GM18508 (cell line): ENCODE data around the gene BIN1.
A peak's percentile ranks its signal among the peaks of the same experiment; 100 is the strongest.
"Not testable (repeated sequence)": the region's sequence is repeated elsewhere in the genome, so short reads cannot be mapped to it uniquely, and the experiment has no call there.

ENCODE experiments used
- ATAC-seq: cut with Tn5 transposase; IDR thresholded peaks from one replicate; pipeline ENCODE4 v1.9.1; 2021; ENCODE audit warnings: moderate number of reproducible peaks; ENCODE audit not compliant: insufficient read depth, unreplicated experiment

The BIN1 gene

GRCh38 chr2:127134833-127135830 is 28.2 kb upstream of the BIN1 start:
- ATAC-seq, result no peak

- ATAC-seq, result no peak
These were observed 27.3 kb upstream of the BIN1 start for GRCh38 chr2:127134235-127134634.

GRCh38 chr2:127133793-127134192 is 26.8 kb upstream of the BIN1 start:
- ATAC-seq, result no peak

- no peak for ATAC-seq
These were observed 23.5 kb upstream of the BIN1 start for GRCh38 chr2:127130421-127130820.

- no peak for ATAC-seq
These were observed 23.0 kb upstream of the BIN1 start for GRCh38 chr2:127129937-127130336.

- ATAC-seq, result peak; percentile 97
These were observed 21.5 kb upstream of the BIN1 start for GRCh38 chr2:127128445-127128904.

GRCh38 chr2:127125821-127126220 is 18.9 kb upstream of the BIN1 start:
- no peak for ATAC-seq

GRCh38 chr2:127124426-127124825 is 17.5 kb upstream of the BIN1 start:
- no peak for ATAC-seq

- ATAC-seq, result no peak
These were observed 15.5 kb upstream of the BIN1 start for GRCh38 chr2:127122361-127123027.

- no peak for ATAC-seq
These were observed 14.8 kb upstream of the BIN1 start for GRCh38 chr2:127121776-127122176.

GRCh38 chr2:127121353-127121752 is 14.4 kb upstream of the BIN1 start:
- no peak for ATAC-seq

- ATAC-seq, result not testable (repeated sequence)
These were observed 13.5 kb upstream of the BIN1 start for GRCh38 chr2:127120408-127120807.

- ATAC-seq, result no peak
These were observed 11.5 kb upstream of the BIN1 start for GRCh38 chr2:127118467-127118866.

GRCh38 chr2:127118038-127118437 is 11.1 kb upstream of the BIN1 start:
- ATAC-seq, result no peak

GRCh38 chr2:127117603-127118002 is 10.6 kb upstream of the BIN1 start:
- no peak for ATAC-seq

- ATAC-seq, result no peak
These were observed 8.7 kb upstream of the BIN1 start for GRCh38 chr2:127115471-127116199.

- ATAC-seq, result no peak
These were observed 4.0 kb upstream of the BIN1 start for GRCh38 chr2:127110985-127111384.

GRCh38 chr2:127108090-127108523 is 1.2 kb upstream of the BIN1 start:
- ATAC-seq, result no peak

GRCh38 chr2:127107622-127107999 is 657 bp upstream of the BIN1 start:
- peak; percentile 20 for ATAC-seq

GRCh38 chr2:127106457-127106990 is 430 bp downstream of the BIN1 start:
- ATAC-seq, result no peak
